AG10803 (cell line): Measurements from ENCODE around the gene MISP.

Experiments used
- DNase-seq: peaks from one replicate; pipeline ENCODE4 v3.0.0; 2010; ENCODE audit warnings: low read depth
- H3K4me3 ChIP-seq: 2 replicates; pipeline ENCODE4 v1.5.1; 2011; ENCODE audit warnings: mild to moderate bottlenecking, low read length, control low read depth
- TF ChIP-seq, protein P1 (sequence below): conservative IDR thresholded peaks from 2 replicates; pipeline ENCODE4 v1.5.1; 2011; ENCODE audit warnings: mild to moderate bottlenecking, low read length, control low read depth, inconsistent platforms

The MISP gene

GRCh38 chr19:781800-782184 lies 30.9 kb downstream of the MISP start:
- TF ChIP-seq, protein P1, sequence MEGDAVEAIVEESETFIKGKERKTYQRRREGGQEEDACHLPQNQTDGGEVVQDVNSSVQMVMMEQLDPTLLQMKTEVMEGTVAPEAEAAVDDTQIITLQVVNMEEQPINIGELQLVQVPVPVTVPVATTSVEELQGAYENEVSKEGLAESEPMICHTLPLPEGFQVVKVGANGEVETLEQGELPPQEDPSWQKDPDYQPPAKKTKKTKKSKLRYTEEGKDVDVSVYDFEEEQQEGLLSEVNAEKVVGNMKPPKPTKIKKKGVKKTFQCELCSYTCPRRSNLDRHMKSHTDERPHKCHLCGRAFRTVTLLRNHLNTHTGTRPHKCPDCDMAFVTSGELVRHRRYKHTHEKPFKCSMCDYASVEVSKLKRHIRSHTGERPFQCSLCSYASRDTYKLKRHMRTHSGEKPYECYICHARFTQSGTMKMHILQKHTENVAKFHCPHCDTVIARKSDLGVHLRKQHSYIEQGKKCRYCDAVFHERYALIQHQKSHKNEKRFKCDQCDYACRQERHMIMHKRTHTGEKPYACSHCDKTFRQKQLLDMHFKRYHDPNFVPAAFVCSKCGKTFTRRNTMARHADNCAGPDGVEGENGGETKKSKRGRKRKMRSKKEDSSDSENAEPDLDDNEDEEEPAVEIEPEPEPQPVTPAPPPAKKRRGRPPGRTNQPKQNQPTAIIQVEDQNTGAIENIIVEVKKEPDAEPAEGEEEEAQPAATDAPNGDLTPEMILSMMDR, result no peak
- no peak for DNase-seq
- no peak overlapping the region for H3K4me3 ChIP-seq

DNA sequence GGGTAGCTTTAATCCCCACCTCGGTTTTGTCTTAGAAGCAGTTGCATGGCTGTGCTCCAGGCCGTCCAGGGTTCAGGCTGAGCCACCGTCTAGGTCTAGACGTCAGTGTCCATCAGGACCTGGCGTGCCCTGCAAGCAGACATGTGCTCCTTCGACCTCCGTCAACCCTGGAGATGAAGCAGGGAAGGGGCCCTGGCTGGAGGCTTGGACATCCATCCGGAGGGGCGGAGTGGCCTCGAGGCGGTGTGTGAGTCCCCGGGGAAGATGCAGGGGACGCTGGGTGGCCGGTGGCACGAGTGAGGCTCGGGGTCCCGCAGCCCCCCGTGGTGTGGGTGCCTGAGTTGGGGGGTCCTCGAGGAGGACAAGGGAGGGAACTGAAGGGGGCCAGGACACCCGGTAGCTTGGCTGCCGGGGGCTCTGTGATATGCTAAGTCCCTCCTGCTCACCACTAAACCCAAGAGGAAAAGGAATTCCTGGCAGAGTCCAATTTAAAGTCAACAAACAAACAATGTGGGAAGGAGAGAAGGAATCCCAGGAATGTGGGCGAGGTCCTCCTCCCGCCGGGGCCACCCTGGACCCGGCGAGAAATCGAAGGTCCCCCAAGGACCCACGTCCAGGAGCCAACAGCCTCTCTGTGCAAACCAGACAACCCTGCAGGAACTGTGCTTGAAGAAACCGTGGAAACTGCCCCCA lies 31.4 kb downstream of the MISP start:
- H3K4me3 ChIP-seq, result peak overlapping the region; percentile 39
- DNase-seq, result peak; percentile 79
- TF ChIP-seq, protein P1, result no peak

GRCh38 chr19:782878-783668 lies 32.2 kb downstream of the MISP start:
- peak overlapping the region; percentile 39 for H3K4me3 ChIP-seq
- TF ChIP-seq, protein P1, result no peak
- no peak for DNase-seq

DNA sequence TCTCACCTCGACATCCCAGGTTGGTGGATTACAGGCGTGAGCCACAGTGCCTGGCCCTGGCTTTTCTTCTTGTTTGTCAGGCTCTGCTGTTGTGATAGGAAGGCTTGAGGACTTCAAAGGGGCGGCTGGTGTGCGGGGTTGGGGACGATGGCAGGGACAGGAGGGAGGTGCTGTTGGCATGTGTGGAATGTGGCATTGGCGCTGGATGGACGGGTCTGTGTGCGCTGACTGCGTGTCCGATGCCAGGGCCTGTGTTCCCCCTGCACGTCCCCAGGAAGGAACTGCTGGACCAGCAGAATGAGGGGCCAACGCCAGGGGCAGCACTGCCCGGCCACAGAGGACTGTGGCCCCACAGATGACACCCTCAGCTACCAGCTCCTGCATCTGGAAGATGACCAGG lies 33.6 kb downstream of the MISP start:
- DNase-seq, result no peak
- no peak overlapping the region for H3K4me3 ChIP-seq
- TF ChIP-seq, protein P1, result no peak

- no peak overlapping the region for H3K4me3 ChIP-seq
- no peak for DNase-seq
- TF ChIP-seq, protein P1, result no peak
Observed at GRCh38 chr19:787536-787935, 36.6 kb downstream of the MISP start.

DNA sequence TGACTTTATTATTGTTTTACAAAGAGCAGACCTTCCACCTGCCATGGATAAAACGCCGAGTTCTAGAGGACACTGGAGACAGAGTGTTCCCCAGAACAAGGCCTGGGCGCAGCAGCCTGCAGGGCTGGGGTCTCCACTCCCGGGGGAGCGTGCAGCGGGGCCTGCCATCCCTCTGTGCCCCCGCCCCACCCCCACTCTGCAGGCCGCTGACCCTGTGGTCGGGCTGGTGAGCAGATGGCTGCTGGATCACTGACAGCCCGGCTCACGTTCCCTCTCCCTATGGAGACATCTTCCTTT lies 37.7 kb downstream of the MISP start:
- no peak overlapping the region for H3K4me3 ChIP-seq
- TF ChIP-seq, protein P1, result no peak
- no peak for DNase-seq

- DNase-seq, result peak; percentile 54
- TF ChIP-seq, protein P1, result no peak
- no peak overlapping the region; the same call in 1 of the 2 replicates for H3K4me3 ChIP-seq
Observed at GRCh38 chr19:788983-789700, 38.2 kb downstream of the MISP start.
